MCF 10A (cell line): ENCODE data around the gene RABGAP1L. TPM values are rescaled to one million over a fixed set of nuclear protein-coding genes. Genes with fewer than 3 reads are reported as not detected.

Source experiments
- BruUV-seq: library from RNA; stranded (reverse); fragments of 400-500 nt; replicated peaks from 2 replicates; lab custom pipeline; 2021; lab: Mats Ljungman, UMichigan
- CTCF ChIA-PET: fragments of 300-600 bp; sonication (Branson Sonifier 250); formaldehyde crosslinking; extraction: SDS; loops from one replicate; lab custom pipeline; 2021; ENCODE audit warnings: antibody characterized with exemption, inconsistent platforms; lab: Yijun Ruan, JAX
- POLR2A ChIA-PET: fragments of 300-600, 350-650 bp; sonication (Branson Sonifier 250); formaldehyde crosslinking; extraction: SDS; loops from one replicate; lab custom pipeline; 2020; ENCODE audit warnings: antibody characterized with exemption, inconsistent platforms; lab: Yijun Ruan, JAX
- DNase-seq: peaks from one replicate; pipeline ENCODE4 v3.0.0-alpha.2; 2018; ENCODE audit not compliant: unreplicated experiment
- H3K27ac Mint-ChIP-seq: one replicate; pipeline ENCODE4 v1.8.0; 2022; ENCODE audit warnings: mild to moderate bottlenecking, low read depth, mixed read lengths; ENCODE audit not compliant: unreplicated experiment
- H3K27me3 Mint-ChIP-seq: one replicate; pipeline ENCODE4 v1.8.0; 2022; ENCODE audit warnings: mixed read lengths; ENCODE audit not compliant: insufficient read depth, unreplicated experiment
- H3K36me3 Mint-ChIP-seq: one replicate; pipeline ENCODE4 v1.8.0; 2022; ENCODE audit warnings: mild to moderate bottlenecking, moderate library complexity, mixed read lengths; ENCODE audit not compliant: insufficient read depth, unreplicated experiment
- H3K4me1 Mint-ChIP-seq: one replicate; pipeline ENCODE4 v1.8.0; 2022; ENCODE audit warnings: mixed read lengths; ENCODE audit not compliant: insufficient read depth, unreplicated experiment
- H3K4me3 Mint-ChIP-seq: one replicate; pipeline ENCODE4 v1.8.0; 2022; ENCODE audit warnings: mild to moderate bottlenecking, moderate library complexity, mixed read lengths; ENCODE audit not compliant: unreplicated experiment
- H3K9me3 Mint-ChIP-seq: one replicate; pipeline ENCODE4 v1.8.0; 2022; ENCODE audit warnings: mixed read lengths; ENCODE audit not compliant: unreplicated experiment
- intact Hi-C: fragments of 100-400 bp; cut with micrococcal nuclease; formaldehyde crosslinking; loops from 2 replicates; pipeline ENCODE4 v1.14.1; 2022
- total RNA-seq: library from RNA; stranded (reverse); gene quantifications from 2 replicates; pipeline ENCODE4 v1.2.3, GENCODE V29; 2022
- TF ChIP-seq, protein P1 (sequence below): fragments of 200-600 bp; IDR thresholded peaks from one replicate; pipeline ENCODE4 v1.8.0; 2022; ENCODE audit warnings: antibody characterized with exemption, mild to moderate bottlenecking; ENCODE audit not compliant: unreplicated experiment

The RABGAP1L gene
- total RNA-seq, 1 experiment from 2014 or later, result 18.2 TPM

DNA sequence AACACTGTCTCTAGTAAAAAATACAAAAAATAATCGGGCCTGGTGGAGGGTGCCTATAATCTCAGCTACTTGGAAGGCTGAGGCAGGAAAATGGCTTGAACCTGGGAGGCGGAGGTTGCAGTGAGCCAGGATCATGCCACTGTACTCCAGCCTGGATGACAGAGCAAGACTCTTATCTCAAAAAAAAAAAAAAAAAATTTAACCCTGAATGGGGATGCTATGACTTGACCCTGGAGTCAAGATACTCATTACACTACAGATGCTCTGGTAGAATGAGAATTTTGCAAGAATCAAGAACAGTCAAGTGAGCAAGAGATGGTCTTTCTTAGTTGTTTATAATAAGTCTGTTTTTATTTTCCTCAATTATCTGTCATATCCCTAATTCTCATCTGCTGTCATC is 542.2 kb downstream of the RABGAP1L start:
- intact Hi-C loops, result no loop called here
- Mint-ChIP-seq H3K27me3 (no peaks in the 10 kb centered on the region), H3K9me3 (no peaks in the 10 kb centered on the region), H3K4me3 (no peak overlapping the region), H3K36me3 (no peaks in the 10 kb centered on the region), H3K27ac (no peak overlapping the region), H3K4me1 (no peaks in the 10 kb centered on the region)
- POLR2A ChIA-PET, result interaction anchor here (1.0 kb wide), 1 partner anchor 434 kb away, joined by 3 read pairs; no protein-coding TSS in a partner anchor
- DNase-seq, result no peak
- no TSS peak for BruUV-seq
- CTCF ChIA-PET, result interaction anchor here (0.7 to 2.0 kb wide), 2 partner anchors 426 to 439 kb away, joined by 3 to 5 read pairs; no protein-coding TSS in a partner anchor
- TF ChIP-seq, protein P1, sequence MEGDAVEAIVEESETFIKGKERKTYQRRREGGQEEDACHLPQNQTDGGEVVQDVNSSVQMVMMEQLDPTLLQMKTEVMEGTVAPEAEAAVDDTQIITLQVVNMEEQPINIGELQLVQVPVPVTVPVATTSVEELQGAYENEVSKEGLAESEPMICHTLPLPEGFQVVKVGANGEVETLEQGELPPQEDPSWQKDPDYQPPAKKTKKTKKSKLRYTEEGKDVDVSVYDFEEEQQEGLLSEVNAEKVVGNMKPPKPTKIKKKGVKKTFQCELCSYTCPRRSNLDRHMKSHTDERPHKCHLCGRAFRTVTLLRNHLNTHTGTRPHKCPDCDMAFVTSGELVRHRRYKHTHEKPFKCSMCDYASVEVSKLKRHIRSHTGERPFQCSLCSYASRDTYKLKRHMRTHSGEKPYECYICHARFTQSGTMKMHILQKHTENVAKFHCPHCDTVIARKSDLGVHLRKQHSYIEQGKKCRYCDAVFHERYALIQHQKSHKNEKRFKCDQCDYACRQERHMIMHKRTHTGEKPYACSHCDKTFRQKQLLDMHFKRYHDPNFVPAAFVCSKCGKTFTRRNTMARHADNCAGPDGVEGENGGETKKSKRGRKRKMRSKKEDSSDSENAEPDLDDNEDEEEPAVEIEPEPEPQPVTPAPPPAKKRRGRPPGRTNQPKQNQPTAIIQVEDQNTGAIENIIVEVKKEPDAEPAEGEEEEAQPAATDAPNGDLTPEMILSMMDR, result no peak

DNA sequence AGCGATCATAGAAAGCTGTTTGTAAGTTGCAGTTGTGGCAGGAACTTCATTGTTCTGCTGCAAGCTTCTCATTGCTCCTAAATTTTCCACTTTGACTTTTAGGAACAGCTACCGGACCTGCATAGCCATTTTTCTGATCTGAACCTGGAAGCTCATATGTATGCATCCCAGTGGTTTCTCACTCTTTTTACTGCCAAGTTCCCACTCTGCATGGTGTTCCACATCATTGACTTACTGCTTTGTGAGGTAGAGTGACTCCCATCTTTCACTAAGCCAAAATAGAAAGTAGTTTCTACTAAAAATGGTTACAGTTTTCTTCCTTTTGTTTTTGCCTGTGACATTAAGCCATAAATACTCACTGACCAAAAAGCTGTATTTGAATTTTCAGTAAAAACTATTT is 542.7 kb downstream of the RABGAP1L start:
- TF ChIP-seq, protein P1, result no peak
- Mint-ChIP-seq H3K4me1 (no peaks in the 10 kb centered on the region), H3K36me3 (no peaks in the 10 kb centered on the region), H3K9me3 (no peaks in the 10 kb centered on the region), H3K27ac (no peak overlapping the region), H3K4me3 (no peak overlapping the region), H3K27me3 (no peaks in the 10 kb centered on the region)
- intact Hi-C loops, result no loop called here
- DNase-seq, result no peak
- no TSS peak for BruUV-seq
- POLR2A ChIA-PET, result interaction anchor here (0.6 to 1.0 kb wide), 2 partner anchors 12 to 435 kb away, joined by 3 read pairs; no protein-coding TSS in a partner anchor
- CTCF ChIA-PET, result interaction anchor here (0.7 to 2.0 kb wide), 3 partner anchors 10 to 440 kb away, joined by 3 to 5 read pairs (median 3); no protein-coding TSS in a partner anchor

DNA sequence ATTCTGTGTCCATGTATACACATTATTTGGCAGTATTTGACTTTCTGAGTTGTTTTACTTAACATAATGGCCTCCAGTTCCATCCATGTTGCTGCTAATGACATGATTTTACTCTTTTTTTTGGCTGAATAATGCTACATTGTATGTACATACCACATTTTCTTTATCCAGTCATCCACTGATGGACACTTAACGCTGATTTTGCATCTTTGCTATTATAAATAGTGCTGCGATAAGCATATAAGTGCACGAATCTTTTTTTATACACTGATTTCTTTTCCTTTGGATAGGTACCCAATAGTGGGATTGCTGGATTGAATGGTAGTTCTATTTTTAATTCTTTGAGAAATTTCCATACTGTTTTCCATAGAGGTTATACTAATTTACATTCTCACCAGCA is 544.0 kb downstream of the RABGAP1L start:
- no peaks in the 10 kb centered on the region for H3K9me3 Mint-ChIP-seq
- no TSS peak for BruUV-seq
- no peaks in the 10 kb centered on the region for H3K4me1 Mint-ChIP-seq
- no peak for DNase-seq
- H3K36me3 Mint-ChIP-seq, result no peaks in the 10 kb centered on the region
- no peak overlapping the region for H3K27ac Mint-ChIP-seq
- ChIA-PET POLR2A (no interaction called here), CTCF (no interaction called here)
- TF ChIP-seq, protein P1, result no peak
- H3K4me3 Mint-ChIP-seq, result no peak overlapping the region
- no peaks in the 10 kb centered on the region for H3K27me3 Mint-ChIP-seq
- intact Hi-C loops, result no loop called here

DNA sequence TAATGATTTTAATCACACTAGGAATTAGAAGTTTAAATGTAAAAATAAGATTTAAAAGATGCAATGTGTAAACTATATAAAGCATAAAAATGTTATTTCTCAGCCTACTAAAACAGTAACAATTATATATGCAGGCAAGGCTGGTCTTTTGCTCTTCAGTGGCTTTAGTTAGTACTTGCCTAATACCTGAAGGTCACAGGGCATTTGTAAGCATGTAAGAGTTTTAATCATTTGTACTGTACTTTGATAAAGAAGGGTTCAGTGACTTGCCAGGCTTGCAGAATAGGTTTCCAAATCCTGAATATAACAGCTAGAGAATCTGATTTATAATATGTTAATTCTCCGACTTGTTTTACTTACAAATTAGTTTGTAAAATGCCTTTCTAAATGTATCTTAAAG is 545.0 kb downstream of the RABGAP1L start:
- no peak for DNase-seq
- Mint-ChIP-seq H3K27me3 (no peaks in the 10 kb centered on the region), H3K27ac (no peak overlapping the region), H3K4me3 (no peak overlapping the region), H3K36me3 (no peaks in the 10 kb centered on the region), H3K4me1 (no peaks in the 10 kb centered on the region), H3K9me3 (no peaks in the 10 kb centered on the region)
- intact Hi-C loops, result no loop called here
- TF ChIP-seq, protein P1, result no peak
- POLR2A ChIA-PET, result interaction anchor here (0.6 kb wide), 1 partner anchor 191 kb away, joined by 4 read pairs; no protein-coding TSS in a partner anchor
- CTCF ChIA-PET, result interaction anchor here (2.1 kb wide), 1 partner anchor 442 kb away, joined by 8 read pairs; no protein-coding TSS in a partner anchor
- no TSS peak for BruUV-seq
